IPS-18a (cell line): Measurements from ENCODE around the gene CATSPER1.

Source experiments
- H3K27ac ChIP-seq: one replicate; pipeline ENCODE4 v1.5.1; 2013; ENCODE audit warnings: low read length
- H3K27me3 ChIP-seq: one replicate; pipeline ENCODE4 v1.6.1; 2013; ENCODE audit warnings: mild to moderate bottlenecking, low read length; ENCODE audit not compliant: control insufficient read depth, insufficient read depth
- H3K36me3 ChIP-seq: one replicate; pipeline ENCODE4 v1.6.1; 2013; ENCODE audit warnings: low read depth, low read length; ENCODE audit not compliant: control insufficient read depth
- H3K4me1 ChIP-seq: one replicate; pipeline ENCODE4 v1.6.1; 2013; ENCODE audit warnings: low read depth, low read length; ENCODE audit not compliant: control insufficient read depth
- H3K4me3 ChIP-seq: one replicate; pipeline ENCODE4 v1.5.1; 2013; ENCODE audit warnings: low read length
- H3K9ac ChIP-seq: one replicate; pipeline ENCODE4 v1.6.1; 2013; ENCODE audit warnings: mild to moderate bottlenecking, low read length, moderate library complexity
- H3K9me3 ChIP-seq: one replicate; pipeline ENCODE4 v1.6.1; 2013; ENCODE audit warnings: low read depth, low read length; ENCODE audit not compliant: control insufficient read depth

CATSPER1 gene

DNA sequence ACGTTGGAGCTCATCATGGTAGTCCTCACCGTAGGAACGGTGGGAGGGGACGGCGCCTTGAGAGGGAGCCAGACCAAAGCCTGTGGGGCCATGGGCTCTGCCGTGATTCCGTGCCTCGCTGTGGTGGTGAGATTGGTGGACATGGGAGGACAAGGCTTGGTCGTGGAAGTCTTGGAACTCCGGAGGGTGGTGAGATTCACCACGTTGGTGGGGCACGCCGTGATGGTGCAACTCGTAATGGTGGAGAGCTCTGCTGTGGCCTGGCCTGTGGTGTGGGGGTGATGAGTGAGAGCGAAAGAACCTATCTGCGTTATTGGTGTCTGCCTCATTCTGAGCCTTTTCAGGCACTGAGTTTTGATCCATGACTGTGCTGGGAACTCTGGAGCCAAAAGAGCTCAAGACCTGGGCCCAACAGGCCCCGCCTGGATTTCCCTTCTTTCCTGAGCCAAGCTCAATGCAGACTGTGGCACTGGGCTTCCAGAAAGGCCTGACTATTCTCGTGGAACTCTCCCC lies at the start of gene CATSPER1:
CATSPER1 (minus strand) TSS at position 463 of the 513 bp plus-strand sequence; CDS start at position 363, 100 bp downstream.
- Histone ChIP-seq H3K36me3 (no peaks in the 10 kb centered on the region), H3K27ac (no peak within 1 kb of the TSS), H3K4me1 (no peaks in the 10 kb centered on the region), H3K9me3 (no peaks in the 10 kb centered on the region), H3K27me3 (peaks cover 20% of the 10 kb centered on the region), H3K9ac (no peak within 1 kb of the TSS), H3K4me3 (no peak within 1 kb of the TSS)

DNA sequence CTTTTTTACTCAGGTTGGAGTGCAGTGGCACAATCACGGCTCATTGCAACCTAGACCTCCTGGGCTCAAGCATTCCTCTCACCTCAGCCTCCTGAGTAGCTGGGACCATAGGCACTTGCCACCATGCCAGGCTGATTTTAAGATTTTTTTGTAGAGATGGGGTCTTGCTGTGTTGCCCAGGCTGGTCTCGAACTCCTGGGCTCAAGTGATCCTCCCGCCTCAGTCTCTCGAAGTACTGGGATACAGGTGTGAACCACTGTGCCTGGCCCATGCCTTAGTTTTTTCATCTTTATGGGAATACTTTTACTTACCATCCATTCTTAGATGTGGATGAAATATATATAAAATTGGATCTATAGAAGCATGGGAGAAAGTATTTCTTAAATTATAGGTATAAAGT lies 49.0 kb upstream of the CATSPER1 start:
- H3K36me3 ChIP-seq, result no peaks in the 10 kb centered on the region
- H3K9ac ChIP-seq, result no peak overlapping the region
- H3K27ac ChIP-seq, result no peak overlapping the region
- H3K27me3 ChIP-seq, result no peaks in the 10 kb centered on the region
- H3K4me3 ChIP-seq, result no peak overlapping the region
- H3K9me3 ChIP-seq, result no peaks in the 10 kb centered on the region
- H3K4me1 ChIP-seq, result no peaks in the 10 kb centered on the region

DNA sequence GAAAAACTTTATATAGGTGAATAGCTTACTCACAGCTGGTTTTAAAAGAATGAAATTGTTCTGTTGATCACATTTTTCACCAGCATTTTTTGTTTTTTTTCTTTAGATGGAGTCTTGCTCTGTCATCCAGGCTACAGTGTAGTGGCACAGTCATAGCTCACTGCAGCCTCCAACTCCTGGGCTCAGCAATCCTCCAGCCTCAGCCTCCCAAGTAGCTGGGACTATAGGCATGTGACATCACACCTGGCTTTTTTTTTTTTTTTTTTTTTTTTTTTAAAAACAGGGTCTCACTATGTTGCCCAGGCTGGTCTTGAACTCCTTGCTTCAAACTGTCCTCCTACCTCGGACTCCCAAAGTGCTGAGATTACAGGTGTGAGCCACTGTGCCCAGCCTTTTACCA lies 47.4 kb upstream of the CATSPER1 start:
- no peak overlapping the region for H3K4me3 ChIP-seq

DNA sequence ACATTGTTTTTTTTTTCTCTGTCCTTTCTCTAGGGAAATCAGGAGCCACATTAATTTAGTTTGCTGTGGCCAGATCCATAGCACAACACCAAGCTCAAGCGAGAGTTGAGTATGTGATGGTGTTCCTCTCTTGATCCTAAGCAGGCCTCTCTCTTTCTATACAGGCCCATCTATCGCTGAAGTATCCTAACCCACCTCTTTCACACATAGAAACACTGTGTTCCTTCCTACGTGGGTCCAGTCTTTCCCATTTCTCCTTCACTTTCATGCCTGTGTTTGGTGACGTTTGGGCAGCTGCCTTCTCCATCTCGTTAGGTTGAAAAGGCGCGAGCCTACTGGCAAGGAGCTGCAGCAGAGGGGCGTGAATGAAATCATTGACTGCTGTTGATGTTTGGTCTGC lies 46.2 kb upstream of the CATSPER1 start:
- H3K9me3 ChIP-seq, result no peaks in the 10 kb centered on the region
- no peak overlapping the region for H3K4me3 ChIP-seq
- no peak overlapping the region for H3K9ac ChIP-seq
- H3K4me1 ChIP-seq, result peaks cover 4% of the 10 kb centered on the region
- H3K36me3 ChIP-seq, result peaks cover 16% of the 10 kb centered on the region
- H3K27me3 ChIP-seq, result no peaks in the 10 kb centered on the region
- H3K27ac ChIP-seq, result no peak overlapping the region

More for the DNA sequence above, 47.4 kb upstream of the CATSPER1 start:
- H3K9ac ChIP-seq, result no peak overlapping the region
- H3K27ac ChIP-seq, result no peak overlapping the region
- H3K36me3 ChIP-seq, result peaks cover 5% of the 10 kb centered on the region
- no peaks in the 10 kb centered on the region for H3K9me3 ChIP-seq
- peaks cover 4% of the 10 kb centered on the region for H3K4me1 ChIP-seq
- no peaks in the 10 kb centered on the region for H3K27me3 ChIP-seq

DNA sequence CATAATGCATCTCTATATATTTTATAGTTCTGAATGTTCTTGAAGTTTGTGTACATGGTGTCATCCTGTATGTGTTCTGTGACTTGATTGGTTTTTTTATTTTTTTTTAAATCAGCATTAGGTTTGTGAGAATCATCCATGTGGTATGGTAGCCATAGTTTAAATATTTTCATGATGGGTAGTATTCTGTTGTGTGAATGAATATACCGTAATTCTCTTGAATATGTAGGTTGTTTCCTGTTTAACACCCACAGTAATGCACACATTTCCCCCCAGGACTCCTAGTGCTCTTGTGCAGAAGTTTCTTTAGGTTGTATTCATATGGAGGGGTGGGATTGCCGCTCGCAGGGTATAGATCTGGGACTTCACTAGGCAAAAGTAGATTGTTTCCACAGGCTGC lies 45.8 kb upstream of the CATSPER1 start:
- Histone ChIP-seq H3K27ac (no peak overlapping the region), H3K36me3 (peaks cover 20% of the 10 kb centered on the region), H3K9me3 (no peaks in the 10 kb centered on the region), H3K9ac (no peak overlapping the region), H3K27me3 (no peaks in the 10 kb centered on the region), H3K4me3 (no peak overlapping the region), H3K4me1 (peaks cover 4% of the 10 kb centered on the region)

DNA sequence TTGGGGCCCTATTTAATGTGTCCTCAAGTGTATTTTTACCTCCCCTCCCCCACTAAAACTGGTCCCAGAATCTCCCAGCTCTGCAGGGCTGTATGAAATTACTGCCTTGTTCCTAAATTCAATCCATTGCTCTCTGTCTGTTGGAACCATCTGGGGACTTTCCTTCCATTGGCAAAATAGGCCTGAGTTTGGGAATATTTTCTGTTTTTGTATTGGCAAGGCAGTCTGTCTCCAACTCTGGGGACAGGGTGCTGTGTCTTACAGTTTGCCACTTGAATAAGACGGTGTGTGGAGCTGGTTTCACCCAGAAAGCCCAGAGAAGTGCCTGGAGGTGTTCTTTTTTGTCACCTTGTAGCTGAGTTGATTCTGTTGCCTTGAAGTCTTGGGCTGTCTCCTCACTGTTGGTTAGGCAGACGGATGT lies 45.1 kb upstream of the CATSPER1 start:
- Histone ChIP-seq H3K9ac (peak overlapping the region; percentile 5), H3K27me3 (no peaks in the 10 kb centered on the region), H3K4me3 (peak overlapping the region; percentile 55), H3K36me3 (peaks cover 26% of the 10 kb centered on the region), H3K9me3 (no peaks in the 10 kb centered on the region), H3K27ac (no peak overlapping the region), H3K4me1 (peaks cover 4% of the 10 kb centered on the region)

DNA sequence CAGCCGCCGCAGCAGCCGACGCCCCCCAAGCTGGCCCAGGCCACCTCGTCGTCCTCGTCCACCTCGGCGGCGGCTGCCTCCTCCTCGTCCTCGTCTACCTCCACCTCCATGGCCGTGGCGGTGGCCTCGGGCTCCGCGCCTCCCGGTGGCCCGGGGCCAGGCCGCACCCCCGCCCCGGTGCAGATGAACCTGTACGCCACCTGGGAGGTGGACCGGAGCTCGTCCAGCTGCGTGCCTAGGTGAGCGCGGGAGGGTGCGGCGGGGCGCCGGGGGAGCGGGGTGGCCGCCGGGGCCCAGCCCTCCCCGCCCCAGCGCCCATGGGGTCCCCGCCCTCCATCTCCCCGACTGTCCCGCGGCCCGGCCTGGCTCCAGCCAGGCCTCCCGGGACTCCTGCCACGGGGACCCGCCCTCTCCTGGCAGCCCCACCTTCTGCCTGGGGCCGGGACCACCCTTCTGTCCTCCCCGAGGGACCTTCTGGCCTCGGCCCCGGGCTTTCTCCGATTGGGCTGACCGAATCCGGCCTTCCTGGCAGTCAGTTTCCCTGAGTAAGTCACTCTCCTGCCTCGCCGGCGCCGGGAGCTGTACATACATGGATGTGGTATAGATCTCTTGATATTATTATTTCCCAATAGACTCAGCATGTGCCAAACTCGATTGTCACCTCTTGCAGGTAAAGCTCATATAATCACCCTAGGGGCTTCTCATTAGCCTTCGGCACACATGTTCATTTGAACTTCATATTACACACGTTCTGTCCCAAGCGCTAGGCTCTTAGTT lies 44.5 kb upstream of the CATSPER1 start:
- no peaks in the 10 kb centered on the region for H3K9me3 ChIP-seq
- peaks cover 30% of the 10 kb centered on the region for H3K36me3 ChIP-seq
- peak overlapping the region; percentile 55 for H3K4me3 ChIP-seq
- H3K27me3 ChIP-seq, result no peaks in the 10 kb centered on the region
- H3K9ac ChIP-seq, result peak overlapping the region; percentile 5
- peaks cover 4% of the 10 kb centered on the region for H3K4me1 ChIP-seq
- H3K27ac ChIP-seq, result no peak overlapping the region

DNA sequence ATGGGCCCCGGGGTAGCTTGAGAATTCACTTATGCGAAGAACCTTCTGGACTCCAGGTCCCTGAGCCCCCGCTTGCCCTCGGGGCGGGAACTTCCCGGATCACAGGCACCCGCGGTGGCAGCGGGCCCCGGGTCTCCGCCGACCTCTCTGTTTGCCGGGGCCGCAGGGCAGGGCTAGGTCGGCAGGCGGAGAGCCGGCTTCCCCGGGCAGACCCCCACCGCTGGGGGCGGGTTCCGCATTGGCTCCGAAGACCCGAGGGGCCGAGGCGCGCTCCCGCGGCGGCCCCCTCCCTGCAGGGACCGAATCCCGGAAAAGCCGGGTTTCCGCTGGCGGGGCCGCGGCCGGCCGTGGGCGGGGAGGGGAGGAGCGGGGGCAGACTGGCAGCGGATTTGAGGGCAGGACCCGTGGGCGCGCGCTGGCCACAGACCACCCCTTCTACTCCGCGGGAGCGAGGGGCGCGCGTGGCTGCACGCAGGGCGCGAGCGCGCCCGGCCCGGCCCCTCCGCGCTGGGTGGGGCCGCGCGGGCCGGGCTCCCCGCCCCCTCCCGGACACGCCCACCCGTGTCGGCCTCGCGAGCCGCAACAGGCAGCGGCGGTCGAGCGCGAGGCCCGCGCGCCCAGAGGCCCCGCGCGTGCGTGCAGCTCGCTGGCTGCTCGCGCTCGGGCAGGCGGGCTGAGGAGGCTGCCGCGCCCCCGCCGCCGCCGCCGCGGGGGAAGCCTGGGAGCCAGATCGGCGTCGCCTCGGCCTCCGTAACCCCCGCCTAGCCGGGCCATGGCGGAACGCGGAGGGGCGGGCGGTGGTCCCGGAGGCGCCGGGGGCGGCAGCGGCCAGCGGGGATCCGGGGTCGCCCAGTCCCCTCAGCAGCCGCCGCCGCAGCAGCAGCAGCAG lies 43.7 kb upstream of the CATSPER1 start, which contains the start of gene PACS1:
PACS1 (plus strand) TSS at position 558 of the 889 bp plus-strand sequence; CDS start at position 773, 215 bp downstream.
- Histone ChIP-seq H3K4me1 (peaks cover 4% of the 10 kb centered on the region), H3K36me3 (peaks cover 34% of the 10 kb centered on the region), H3K27ac (no peak within 1 kb of the TSS), H3K9ac (peak within 1 kb of the TSS; percentile 5), H3K4me3 (peak within 1 kb of the TSS; percentile 55), H3K9me3 (no peaks in the 10 kb centered on the region), H3K27me3 (no peaks in the 10 kb centered on the region)

DNA sequence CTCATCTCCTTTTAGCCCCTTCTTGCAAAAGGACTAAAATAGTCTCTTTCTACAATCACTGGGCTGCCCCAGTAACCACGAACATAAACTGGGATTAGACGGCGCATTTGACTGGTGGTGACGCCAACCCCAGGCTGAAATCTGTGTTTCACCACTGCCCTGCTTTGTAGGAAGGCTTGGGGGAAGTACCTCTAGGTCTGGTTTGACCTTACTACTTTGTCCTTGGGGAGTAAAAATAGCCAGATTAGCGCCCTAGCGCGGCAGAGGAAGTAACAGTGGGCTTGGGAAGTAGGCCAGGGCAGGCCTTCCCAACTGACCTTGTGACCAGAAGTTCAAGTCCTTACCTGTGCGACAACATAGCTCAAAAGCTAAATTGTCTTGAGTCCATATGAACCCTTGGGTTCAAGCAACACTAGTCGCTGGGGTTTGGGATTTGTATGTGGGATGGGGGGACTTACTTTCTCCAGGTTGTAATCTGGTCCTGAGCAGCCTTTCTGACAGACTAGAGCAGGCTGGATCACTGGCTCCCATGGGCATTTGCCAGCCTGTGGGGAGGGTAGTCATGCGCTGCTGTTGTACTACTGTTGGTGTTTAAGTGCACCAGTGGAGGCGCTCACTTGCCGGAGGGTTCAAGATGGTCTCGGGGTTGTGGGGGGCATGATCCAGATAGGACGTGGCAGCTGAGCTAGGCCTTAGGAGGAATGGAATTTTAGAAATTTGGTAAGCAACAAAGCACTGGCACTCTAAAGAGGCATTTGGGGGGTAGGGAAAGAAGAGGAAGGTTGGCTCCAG lies 42.8 kb upstream of the CATSPER1 start:
- Histone ChIP-seq H3K9me3 (no peaks in the 10 kb centered on the region), H3K4me1 (peaks cover 4% of the 10 kb centered on the region), H3K9ac (no peak overlapping the region), H3K27me3 (no peaks in the 10 kb centered on the region), H3K4me3 (peak overlapping the region; percentile 43), H3K27ac (no peak overlapping the region), H3K36me3 (peaks cover 40% of the 10 kb centered on the region)

DNA sequence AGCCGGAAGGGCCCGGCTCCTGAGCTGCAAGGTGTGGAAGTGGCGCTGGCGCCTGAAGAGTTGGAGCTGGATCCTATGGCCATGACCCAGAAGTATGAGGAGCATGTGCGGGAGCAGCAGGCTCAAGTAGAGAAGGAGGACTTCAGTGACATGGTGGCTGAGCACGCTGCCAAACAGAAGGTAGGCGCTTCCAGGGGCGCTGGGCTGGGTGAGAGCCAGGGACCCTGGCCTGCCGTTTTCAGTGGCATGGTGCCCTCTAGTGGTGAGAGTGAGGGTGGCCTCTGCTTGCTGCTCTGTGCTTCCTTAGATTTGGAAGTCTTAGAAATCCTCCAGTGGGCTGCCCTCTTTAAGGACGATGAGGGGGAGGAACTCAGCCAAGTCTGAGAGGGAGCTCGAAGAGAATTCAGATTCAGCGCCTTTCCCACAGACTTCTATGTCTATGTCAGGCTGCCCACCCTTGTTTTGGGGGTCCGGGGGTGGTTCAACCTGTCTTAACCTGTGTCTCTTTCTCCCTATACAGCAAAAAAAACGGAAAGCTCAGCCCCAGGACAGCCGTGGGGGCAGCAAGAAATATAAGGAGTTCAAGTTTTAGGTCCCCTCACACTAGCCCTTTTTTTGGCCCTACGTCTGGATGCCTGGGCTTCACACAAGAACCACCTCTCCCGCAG lies 42.0 kb upstream of the CATSPER1 start:
- Histone ChIP-seq H3K36me3 (peaks cover 48% of the 10 kb centered on the region), H3K9ac (no peak overlapping the region), H3K4me1 (peaks cover 4% of the 10 kb centered on the region), H3K4me3 (no peak overlapping the region), H3K27me3 (no peaks in the 10 kb centered on the region), H3K9me3 (no peaks in the 10 kb centered on the region), H3K27ac (no peak overlapping the region)
